ENCODE results near the gene CBX1.

DNA sequence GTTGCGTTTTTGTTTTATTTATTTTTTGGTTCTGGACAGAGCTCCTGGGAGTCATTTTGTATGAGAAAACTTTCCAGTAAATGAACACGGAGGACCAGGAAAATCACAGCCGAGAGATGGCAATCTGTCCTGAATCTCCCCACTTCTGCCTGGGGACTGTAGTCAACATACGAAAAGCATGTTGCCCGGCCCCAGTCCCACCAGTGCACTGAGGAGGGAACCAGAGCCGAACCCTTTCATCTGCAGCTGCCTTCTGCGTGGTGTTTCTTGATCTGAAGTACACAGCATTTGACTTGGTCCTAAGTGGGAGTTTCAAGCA, 25.2 kb upstream of the CBX1 start:
- TF ChIP-seq CTCF (IDR thresholded peaks at IDR 0.05; ENCODE audit: poor library complexity, severe bottlenecking) (no peak), EZH2 (IDR thresholded peaks at IDR 0.05; ENCODE audit: borderline replicate concordance, insufficient read depth, low read length, poor library complexity, severe bottlenecking) (no peak), POLR2AphosphoS5 (IDR thresholded peaks at IDR 0.05) (no peak), RAD21 (conservative IDR thresholded peaks at IDR 0.05) (no peak), SMC3 (conservative IDR thresholded peaks at IDR 0.05; ENCODE audit: poor library complexity) (no peak), MXI1 (conservative IDR thresholded peaks at IDR 0.05; ENCODE audit: poor library complexity, severe bottlenecking) (no peak)
- TF ChIP-seq, protein P1, sequence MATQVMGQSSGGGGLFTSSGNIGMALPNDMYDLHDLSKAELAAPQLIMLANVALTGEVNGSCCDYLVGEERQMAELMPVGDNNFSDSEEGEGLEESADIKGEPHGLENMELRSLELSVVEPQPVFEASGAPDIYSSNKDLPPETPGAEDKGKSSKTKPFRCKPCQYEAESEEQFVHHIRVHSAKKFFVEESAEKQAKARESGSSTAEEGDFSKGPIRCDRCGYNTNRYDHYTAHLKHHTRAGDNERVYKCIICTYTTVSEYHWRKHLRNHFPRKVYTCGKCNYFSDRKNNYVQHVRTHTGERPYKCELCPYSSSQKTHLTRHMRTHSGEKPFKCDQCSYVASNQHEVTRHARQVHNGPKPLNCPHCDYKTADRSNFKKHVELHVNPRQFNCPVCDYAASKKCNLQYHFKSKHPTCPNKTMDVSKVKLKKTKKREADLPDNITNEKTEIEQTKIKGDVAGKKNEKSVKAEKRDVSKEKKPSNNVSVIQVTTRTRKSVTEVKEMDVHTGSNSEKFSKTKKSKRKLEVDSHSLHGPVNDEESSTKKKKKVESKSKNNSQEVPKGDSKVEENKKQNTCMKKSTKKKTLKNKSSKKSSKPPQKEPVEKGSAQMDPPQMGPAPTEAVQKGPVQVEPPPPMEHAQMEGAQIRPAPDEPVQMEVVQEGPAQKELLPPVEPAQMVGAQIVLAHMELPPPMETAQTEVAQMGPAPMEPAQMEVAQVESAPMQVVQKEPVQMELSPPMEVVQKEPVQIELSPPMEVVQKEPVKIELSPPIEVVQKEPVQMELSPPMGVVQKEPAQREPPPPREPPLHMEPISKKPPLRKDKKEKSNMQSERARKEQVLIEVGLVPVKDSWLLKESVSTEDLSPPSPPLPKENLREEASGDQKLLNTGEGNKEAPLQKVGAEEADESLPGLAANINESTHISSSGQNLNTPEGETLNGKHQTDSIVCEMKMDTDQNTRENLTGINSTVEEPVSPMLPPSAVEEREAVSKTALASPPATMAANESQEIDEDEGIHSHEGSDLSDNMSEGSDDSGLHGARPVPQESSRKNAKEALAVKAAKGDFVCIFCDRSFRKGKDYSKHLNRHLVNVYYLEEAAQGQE (IDR thresholded peaks at IDR 0.05; ENCODE audit: borderline replicate concordance) = no peak

All from neural cell (in vitro differentiated cells).